Mesenteric fat pad (tissue), 1 donor: ENCODE data around the gene MEX3B. TPM values are rescaled to one million over a fixed set of nuclear protein-coding genes. Genes with fewer than 3 reads are reported as not detected.
"Not testable (repeated sequence)": the region's sequence is repeated elsewhere in the genome, so short reads cannot be mapped to it uniquely, and the experiment has no call there.

ENCODE experiments used
- DNase-seq: peaks from one replicate; pipeline ENCODE4 v3.0.0-alpha.2; 2020; ENCODE audit warnings: low spot score
- total RNA-seq: library from RNA; stranded (reverse); fragmentation: NEBNext Ultra II Directional; extraction: Animal tissue kit (Norgen Biotek cat#: 25700); gene quantifications from one replicate; pipeline ENCODE4 v1.2.1, GENCODE V29; 2021
- donor health status: DM: yes; HTN: yes; CAD: no.

The MEX3B gene
- total RNA-seq, 1 donor from 2014 or later, result 1.0 TPM

- DNase-seq, result no peak
These were observed 30.8 kb downstream of the MEX3B start for GRCh38 chr15:82014989-82015388.

GRCh38 chr15:82012908-82013307 is 32.9 kb downstream of the MEX3B start:
- DNase-seq, result no peak

- DNase-seq, result no peak
These were observed 40.6 kb downstream of the MEX3B start for GRCh38 chr15:82005239-82005638.

GRCh38 chr15:82003916-82004315 is 41.9 kb downstream of the MEX3B start:
- DNase-seq, result no peak

GRCh38 chr15:81995081-81995480 is 50.7 kb downstream of the MEX3B start:
- not testable (repeated sequence) for DNase-seq

GRCh38 chr15:81992523-81992922 is 53.3 kb downstream of the MEX3B start:
- DNase-seq, result no peak

Other genes with a start within 250 kb of the MEX3B start
- gene EFL1, start 216.7 kb upstream of the MEX3B start, total RNA-seq, result 21.6 TPM
- gene SAXO2, start 216.8 kb upstream of the MEX3B start, total RNA-seq, result 4.0 TPM